ENCODE results near the gene VSTM5. TPM values are rescaled to one million over a fixed set of nuclear protein-coding genes. Genes with fewer than 3 reads are reported as not detected.

The VSTM5 gene
- total RNA-seq, 1 experiment from 2014 or later: not detected

DNA sequence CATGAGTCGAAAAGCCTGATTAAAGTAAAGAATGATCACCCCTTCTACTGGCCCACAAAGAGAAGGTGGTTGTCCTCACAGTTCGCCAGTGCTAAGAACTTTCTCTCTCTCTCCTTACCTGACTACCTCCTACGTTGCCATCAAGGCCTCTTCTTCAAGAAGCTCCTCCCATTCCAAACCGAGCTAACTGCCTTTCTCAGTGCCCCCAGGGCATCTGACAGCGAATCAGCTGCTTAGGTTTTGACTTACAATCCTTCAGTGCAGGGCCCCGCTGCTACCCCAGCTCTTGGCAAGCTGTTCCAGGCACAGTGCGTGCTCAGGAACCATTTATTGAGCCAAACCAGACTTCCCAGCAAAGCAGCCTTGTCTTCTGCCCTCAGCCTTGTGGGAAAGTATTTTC is 5.8 kb downstream of the VSTM5 start:
- intact Hi-C loops (cut with micrococcal nuclease): no loop called here
- Histone ChIP-seq H3K4me1 (ENCODE audit: control insufficient read depth in 1 of 2, insufficient read depth in 2 of 2, low read length in 2 of 2) (peaks cover 0 to 39% of the 10 kb centered on the region in 2 experiments; a peak in 2 of 4 replicates), H3K27me3 (ENCODE audit: insufficient read depth, low read length) (no peaks in the 10 kb centered on the region), H3K4me2 (ENCODE audit: low read length) (no peak overlapping the region), H3K9me2 (ENCODE audit: insufficient read depth) (no peaks in the 10 kb centered on the region), H2AFZ (ENCODE audit: low read depth, low read length, poor library complexity, severe bottlenecking) (no peak overlapping the region), H3K79me2 (ENCODE audit: insufficient read depth, low read length) (no peaks in the 10 kb centered on the region), H3K4me3 (replicated peaks in 1 of 2; ENCODE audit: low read depth in 1 of 2, low read length in 2 of 2) (no peak overlapping the region), H3K36me3 (ENCODE audit: control insufficient read depth in 1 of 2, insufficient read depth in 2 of 2, low read length in 2 of 2) (no peaks in the 10 kb centered on the region), H3K9me3 (ENCODE audit: control insufficient read depth in 1 of 2, insufficient read depth in 1 of 2, low read depth in 1 of 2, low read length in 2 of 2) (no peaks in the 10 kb centered on the region), H3K27ac (ENCODE audit: low read depth, low read length) (no peak overlapping the region), H3K9ac (ENCODE audit: low read length) (no peak overlapping the region), H4K20me1 (ENCODE audit: insufficient read depth) (no peaks in the 10 kb centered on the region)
- TF ChIP-seq POLR2AphosphoS5 (IDR thresholded peaks at IDR 0.05; ENCODE audit: low read depth, low read length) (no peak), ELF1 (IDR thresholded peaks at IDR 0.05; ENCODE audit: borderline replicate concordance, low read depth) (no peak), CBX3 (IDR thresholded peaks at IDR 0.05; ENCODE audit: low read depth) (no peak), SRF (IDR thresholded peaks at IDR 0.05; ENCODE audit: low read depth) (no peak), EZH2 (IDR thresholded peaks at IDR 0.05) (no peak), RAD21 (IDR thresholded peaks at IDR 0.05; ENCODE audit: low read depth) (no peak), YY1 (IDR thresholded peaks at IDR 0.05; ENCODE audit: extremely low read depth, insufficient replicate concordance, low read depth, low read length) (no peak), SP1 (IDR thresholded peaks at IDR 0.05; ENCODE audit: low read depth) (no peak), ZFX (IDR thresholded peaks at IDR 0.05) (no peak), CEBPB (IDR thresholded peaks at IDR 0.05; ENCODE audit: low read depth) (no peak), SIN3A (IDR thresholded peaks at IDR 0.05; ENCODE audit: low read depth) (no peak), POLR2A (IDR thresholded peaks at IDR 0.05; ENCODE audit: borderline replicate concordance, extremely low read depth, insufficient read depth, insufficient read length) (no peak), TCF7L2 (IDR thresholded peaks at IDR 0.05; ENCODE audit: borderline replicate concordance, extremely low read depth, insufficient read depth, insufficient read length) (no peak)
- TF ChIP-seq, protein P1, sequence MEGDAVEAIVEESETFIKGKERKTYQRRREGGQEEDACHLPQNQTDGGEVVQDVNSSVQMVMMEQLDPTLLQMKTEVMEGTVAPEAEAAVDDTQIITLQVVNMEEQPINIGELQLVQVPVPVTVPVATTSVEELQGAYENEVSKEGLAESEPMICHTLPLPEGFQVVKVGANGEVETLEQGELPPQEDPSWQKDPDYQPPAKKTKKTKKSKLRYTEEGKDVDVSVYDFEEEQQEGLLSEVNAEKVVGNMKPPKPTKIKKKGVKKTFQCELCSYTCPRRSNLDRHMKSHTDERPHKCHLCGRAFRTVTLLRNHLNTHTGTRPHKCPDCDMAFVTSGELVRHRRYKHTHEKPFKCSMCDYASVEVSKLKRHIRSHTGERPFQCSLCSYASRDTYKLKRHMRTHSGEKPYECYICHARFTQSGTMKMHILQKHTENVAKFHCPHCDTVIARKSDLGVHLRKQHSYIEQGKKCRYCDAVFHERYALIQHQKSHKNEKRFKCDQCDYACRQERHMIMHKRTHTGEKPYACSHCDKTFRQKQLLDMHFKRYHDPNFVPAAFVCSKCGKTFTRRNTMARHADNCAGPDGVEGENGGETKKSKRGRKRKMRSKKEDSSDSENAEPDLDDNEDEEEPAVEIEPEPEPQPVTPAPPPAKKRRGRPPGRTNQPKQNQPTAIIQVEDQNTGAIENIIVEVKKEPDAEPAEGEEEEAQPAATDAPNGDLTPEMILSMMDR (IDR thresholded peaks at IDR 0.05 in 2 of 3, conservative IDR thresholded peaks at IDR 0.05 in 1 of 3; ENCODE audit: borderline replicate concordance in 1 of 3, insufficient read depth in 1 of 3, low read depth in 2 of 3, low read length in 2 of 3): no peak
- TF ChIP-seq, protein P2, sequence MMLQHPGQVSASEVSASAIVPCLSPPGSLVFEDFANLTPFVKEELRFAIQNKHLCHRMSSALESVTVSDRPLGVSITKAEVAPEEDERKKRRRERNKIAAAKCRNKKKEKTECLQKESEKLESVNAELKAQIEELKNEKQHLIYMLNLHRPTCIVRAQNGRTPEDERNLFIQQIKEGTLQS (IDR thresholded peaks at IDR 0.05): no peak
- TF ChIP-seq, protein P3, sequence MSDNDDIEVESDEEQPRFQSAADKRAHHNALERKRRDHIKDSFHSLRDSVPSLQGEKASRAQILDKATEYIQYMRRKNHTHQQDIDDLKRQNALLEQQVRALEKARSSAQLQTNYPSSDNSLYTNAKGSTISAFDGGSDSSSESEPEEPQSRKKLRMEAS (IDR thresholded peaks at IDR 0.05): no peak
- TF ChIP-seq, protein P4, sequence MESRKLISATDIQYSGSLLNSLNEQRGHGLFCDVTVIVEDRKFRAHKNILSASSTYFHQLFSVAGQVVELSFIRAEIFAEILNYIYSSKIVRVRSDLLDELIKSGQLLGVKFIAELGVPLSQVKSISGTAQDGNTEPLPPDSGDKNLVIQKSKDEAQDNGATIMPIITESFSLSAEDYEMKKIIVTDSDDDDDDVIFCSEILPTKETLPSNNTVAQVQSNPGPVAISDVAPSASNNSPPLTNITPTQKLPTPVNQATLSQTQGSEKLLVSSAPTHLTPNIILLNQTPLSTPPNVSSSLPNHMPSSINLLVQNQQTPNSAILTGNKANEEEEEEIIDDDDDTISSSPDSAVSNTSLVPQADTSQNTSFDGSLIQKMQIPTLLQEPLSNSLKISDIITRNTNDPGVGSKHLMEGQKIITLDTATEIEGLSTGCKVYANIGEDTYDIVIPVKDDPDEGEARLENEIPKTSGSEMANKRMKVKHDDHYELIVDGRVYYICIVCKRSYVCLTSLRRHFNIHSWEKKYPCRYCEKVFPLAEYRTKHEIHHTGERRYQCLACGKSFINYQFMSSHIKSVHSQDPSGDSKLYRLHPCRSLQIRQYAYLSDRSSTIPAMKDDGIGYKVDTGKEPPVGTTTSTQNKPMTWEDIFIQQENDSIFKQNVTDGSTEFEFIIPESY (IDR thresholded peaks at IDR 0.05; ENCODE audit: extremely low read depth, insufficient replicate concordance, low read length): no peak
- DNase-seq (ENCODE audit: low read depth, low spot score) (no peak), ATAC-seq (no peak)
- ChIA-PET POLR2A (no interaction called here), CTCF (no interaction called here), RAD21 (ENCODE audit: low non-redundant PET in 1 of 2, low total read pairs in 2 of 2, uncharacterized antibody in 2 of 2, unreplicated experiment in 2 of 2) (no interaction called here)
- no TSS peak for BruUV-seq (replicated peaks)

Data from HCT116 (cell line).